ENCODE results near the gene PPP6R3. TPM values are rescaled to one million over a fixed set of nuclear protein-coding genes. Genes with fewer than 3 reads are reported as not detected.

Gene PPP6R3
- total RNA-seq, 1 experiment from 2014 or later: 153 TPM

DNA sequence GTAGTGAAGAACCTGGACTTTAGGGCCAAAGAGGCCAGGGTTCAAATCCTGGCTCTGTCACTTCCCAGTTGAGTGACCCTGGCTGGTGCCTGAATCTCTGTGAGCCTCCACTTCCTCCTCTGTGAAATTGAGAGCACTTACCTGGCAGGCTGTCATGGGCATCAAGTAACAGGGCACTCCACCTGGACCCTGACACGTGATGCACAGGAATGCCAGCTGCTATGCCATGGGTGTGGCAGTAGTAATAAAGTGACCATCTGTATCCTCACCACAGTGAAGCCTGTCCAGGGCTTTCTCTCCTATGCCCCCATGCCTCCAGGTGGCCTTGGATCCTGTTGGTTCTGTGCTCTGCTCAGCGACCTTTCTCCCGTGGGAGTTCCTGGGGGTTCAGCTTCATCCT is 29.8 kb upstream of the PPP6R3 start:
- ChIA-PET CTCF (no interaction called here), POLR2A (ENCODE audit: low non-redundant PET) (no interaction called here)
- BruUV-seq (replicated peaks): no TSS peak
- no peak for DNase-seq (ENCODE audit: low spot score)
- TF ChIP-seq EZH2 (IDR thresholded peaks at IDR 0.05; ENCODE audit: borderline replicate concordance, low read depth, low read length, poor library complexity, severe bottlenecking): no peak
- TF ChIP-seq, protein P1, sequence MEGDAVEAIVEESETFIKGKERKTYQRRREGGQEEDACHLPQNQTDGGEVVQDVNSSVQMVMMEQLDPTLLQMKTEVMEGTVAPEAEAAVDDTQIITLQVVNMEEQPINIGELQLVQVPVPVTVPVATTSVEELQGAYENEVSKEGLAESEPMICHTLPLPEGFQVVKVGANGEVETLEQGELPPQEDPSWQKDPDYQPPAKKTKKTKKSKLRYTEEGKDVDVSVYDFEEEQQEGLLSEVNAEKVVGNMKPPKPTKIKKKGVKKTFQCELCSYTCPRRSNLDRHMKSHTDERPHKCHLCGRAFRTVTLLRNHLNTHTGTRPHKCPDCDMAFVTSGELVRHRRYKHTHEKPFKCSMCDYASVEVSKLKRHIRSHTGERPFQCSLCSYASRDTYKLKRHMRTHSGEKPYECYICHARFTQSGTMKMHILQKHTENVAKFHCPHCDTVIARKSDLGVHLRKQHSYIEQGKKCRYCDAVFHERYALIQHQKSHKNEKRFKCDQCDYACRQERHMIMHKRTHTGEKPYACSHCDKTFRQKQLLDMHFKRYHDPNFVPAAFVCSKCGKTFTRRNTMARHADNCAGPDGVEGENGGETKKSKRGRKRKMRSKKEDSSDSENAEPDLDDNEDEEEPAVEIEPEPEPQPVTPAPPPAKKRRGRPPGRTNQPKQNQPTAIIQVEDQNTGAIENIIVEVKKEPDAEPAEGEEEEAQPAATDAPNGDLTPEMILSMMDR (conservative IDR thresholded peaks at IDR 0.05; ENCODE audit: low read depth, low read length): no peak
- intact Hi-C loops (cut with micrococcal nuclease; ENCODE audit: unreplicated experiment): no loop called here
- H3K4me1 ChIP-seq (ENCODE audit: insufficient read depth, low read length, poor library complexity, severe bottlenecking): no peaks in the 10 kb centered on the region
- no peaks in the 10 kb centered on the region for H3K27me3 ChIP-seq (replicated peaks; ENCODE audit: insufficient read depth, low read depth, low read length, poor library complexity)
- no peak overlapping the region for H3K4me3 ChIP-seq (ENCODE audit: low read depth, low read length, poor library complexity, severe bottlenecking)
- no peak overlapping the region for H3K27ac ChIP-seq (ENCODE audit: low read depth, low read length, poor library complexity, severe bottlenecking)
- peaks cover 50% of the 10 kb centered on the region for H3K36me3 ChIP-seq (ENCODE audit: insufficient read depth, low read length, poor library complexity, severe bottlenecking)
- peaks cover 11% of the 10 kb centered on the region for H3K9me3 ChIP-seq (ENCODE audit: low read depth, low read length, poor library complexity, severe bottlenecking)

DNA sequence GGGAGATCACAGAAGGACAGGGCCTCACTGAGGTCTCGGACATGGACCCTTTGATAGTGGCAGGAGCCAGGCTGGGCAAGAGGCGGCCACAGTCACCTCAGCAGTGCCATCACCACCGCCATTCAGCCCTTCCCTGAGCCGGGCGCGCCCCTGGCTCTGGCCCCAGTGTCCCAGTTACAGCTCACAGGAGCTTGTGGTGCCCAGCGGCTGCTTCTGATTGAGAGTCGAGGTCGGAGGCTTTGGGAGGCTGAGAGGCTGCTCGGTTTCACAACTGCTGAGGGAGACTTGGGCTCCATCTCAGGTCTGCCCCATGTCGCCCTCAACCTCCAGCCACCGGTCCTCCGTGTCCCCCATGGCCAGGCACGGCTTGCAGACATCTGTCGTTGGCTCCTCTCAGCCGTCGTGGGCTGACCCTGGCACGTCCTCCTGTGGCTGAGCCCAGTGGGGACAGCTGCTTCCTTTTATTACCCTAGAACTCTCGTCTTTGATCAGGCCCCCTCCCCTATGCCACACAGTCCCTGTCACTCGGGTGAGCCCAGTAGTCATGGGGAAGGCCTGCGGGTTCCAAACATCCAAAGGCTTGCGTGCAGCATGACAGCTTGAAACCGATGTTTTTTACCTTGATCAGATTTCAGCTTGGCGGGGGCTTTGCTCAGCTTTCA is 28.4 kb upstream of the PPP6R3 start:
- intact Hi-C loops (cut with micrococcal nuclease; ENCODE audit: unreplicated experiment): no loop called here
- DNase-seq (ENCODE audit: low spot score): no peak
- H3K4me3 ChIP-seq (ENCODE audit: low read depth, low read length, poor library complexity, severe bottlenecking): no peak overlapping the region
- H3K27ac ChIP-seq (ENCODE audit: low read depth, low read length, poor library complexity, severe bottlenecking): no peak overlapping the region
- CTCF ChIA-PET: no interaction called here
- no peaks in the 10 kb centered on the region for H3K27me3 ChIP-seq (replicated peaks; ENCODE audit: insufficient read depth, low read depth, low read length, poor library complexity)
- POLR2A ChIA-PET (ENCODE audit: low non-redundant PET): no interaction called here
- peaks cover 4% of the 10 kb centered on the region for H3K4me1 ChIP-seq (ENCODE audit: insufficient read depth, low read length, poor library complexity, severe bottlenecking)
- H3K36me3 ChIP-seq (ENCODE audit: insufficient read depth, low read length, poor library complexity, severe bottlenecking): peaks cover 38% of the 10 kb centered on the region
- BruUV-seq (replicated peaks): no TSS peak
- peaks cover 11% of the 10 kb centered on the region for H3K9me3 ChIP-seq (ENCODE audit: low read depth, low read length, poor library complexity, severe bottlenecking)
- TF ChIP-seq, protein P1 (conservative IDR thresholded peaks at IDR 0.05; ENCODE audit: low read depth, low read length): no peak
- no peak for TF ChIP-seq EZH2 (IDR thresholded peaks at IDR 0.05; ENCODE audit: borderline replicate concordance, low read depth, low read length, poor library complexity, severe bottlenecking)

DNA sequence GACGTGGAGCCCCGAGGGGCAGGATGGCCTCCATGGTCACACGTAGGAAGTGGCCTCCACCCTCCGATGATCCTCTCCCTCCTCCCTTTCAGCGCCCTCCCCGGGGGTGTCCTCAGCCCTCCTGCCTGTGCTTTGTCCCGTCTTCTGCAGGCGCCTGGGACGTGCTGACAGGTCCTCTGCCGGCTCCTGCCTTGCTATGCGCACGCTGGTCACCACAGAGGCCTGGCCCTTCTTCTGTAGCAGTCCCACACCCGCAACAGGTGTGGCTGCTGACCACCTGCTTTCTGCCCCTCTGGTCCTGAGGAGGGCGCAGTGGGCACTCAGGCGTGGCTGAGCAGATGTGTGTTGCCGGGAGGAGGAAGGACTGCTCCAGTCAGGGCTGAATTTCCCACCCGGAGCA is 27.7 kb upstream of the PPP6R3 start:
- no peak overlapping the region for H3K4me3 ChIP-seq (ENCODE audit: low read depth, low read length, poor library complexity, severe bottlenecking)
- BruUV-seq (replicated peaks): no TSS peak
- no peak for DNase-seq (ENCODE audit: low spot score)
- peaks cover 12% of the 10 kb centered on the region for H3K4me1 ChIP-seq (ENCODE audit: insufficient read depth, low read length, poor library complexity, severe bottlenecking)
- peaks cover 11% of the 10 kb centered on the region for H3K9me3 ChIP-seq (ENCODE audit: low read depth, low read length, poor library complexity, severe bottlenecking)
- ChIA-PET CTCF (no interaction called here), POLR2A (ENCODE audit: low non-redundant PET) (no interaction called here)
- no peaks in the 10 kb centered on the region for H3K27me3 ChIP-seq (replicated peaks; ENCODE audit: insufficient read depth, low read depth, low read length, poor library complexity)
- peaks cover 37% of the 10 kb centered on the region for H3K36me3 ChIP-seq (ENCODE audit: insufficient read depth, low read length, poor library complexity, severe bottlenecking)
- TF ChIP-seq EZH2 (IDR thresholded peaks at IDR 0.05; ENCODE audit: borderline replicate concordance, low read depth, low read length, poor library complexity, severe bottlenecking): no peak
- TF ChIP-seq, protein P1 (conservative IDR thresholded peaks at IDR 0.05; ENCODE audit: low read depth, low read length): no peak
- H3K27ac ChIP-seq (ENCODE audit: low read depth, low read length, poor library complexity, severe bottlenecking): no peak overlapping the region
- intact Hi-C loops (cut with micrococcal nuclease; ENCODE audit: unreplicated experiment): no loop called here
